NCI-H128 (cell line): ENCODE data around the gene PANK3.
"Not testable (repeated sequence)": the region's sequence is repeated elsewhere in the genome, so short reads cannot be mapped to it uniquely, and the experiment has no call there.

ENCODE experiments used
- DNase-seq: peaks from one replicate; lab custom pipeline; 2025; ENCODE audit not compliant: unreplicated experiment; lab: John Stamatoyannopoulos, UW

Gene PANK3

GRCh38 chr5:168596122-168596521 is 17.0 kb upstream of the PANK3 start:
- not testable (repeated sequence) for DNase-seq

- DNase-seq: no peak
Observed at GRCh38 chr5:168592014-168592368, 12.8 kb upstream of the PANK3 start.

GRCh38 chr5:168591302-168592013 is 12.3 kb upstream of the PANK3 start:
- DNase-seq: no peak

- DNase-seq: no peak
Observed at GRCh38 chr5:168590666-168591065, 11.5 kb upstream of the PANK3 start.

- no peak for DNase-seq
Observed at GRCh38 chr5:168587987-168588386, 8.8 kb upstream of the PANK3 start.

GRCh38 chr5:168585119-168585856 is 6.1 kb upstream of the PANK3 start:
- DNase-seq: no peak

- DNase-seq: no peak
Observed at GRCh38 chr5:168583742-168584482, 4.7 kb upstream of the PANK3 start.

GRCh38 chr5:168580814-168581469 is 1.8 kb upstream of the PANK3 start:
- DNase-seq: not testable (repeated sequence)

- DNase-seq: no peak
Observed at GRCh38 chr5:168580227-168580508, 1.0 kb upstream of the PANK3 start.

- peak; percentile 90 for DNase-seq
Observed at GRCh38 chr5:168579488-168580226, 489 bp upstream of the PANK3 start.

- DNase-seq: no peak
Observed at GRCh38 chr5:168578006-168578405, 1.2 kb downstream of the PANK3 start.

- no peak for DNase-seq
Observed at GRCh38 chr5:168575391-168576372, 3.5 kb downstream of the PANK3 start.

GRCh38 chr5:168574156-168574555 is 5.0 kb downstream of the PANK3 start:
- not testable (repeated sequence) for DNase-seq

GRCh38 chr5:168573663-168574062 is 5.5 kb downstream of the PANK3 start:
- DNase-seq: not testable (repeated sequence)

GRCh38 chr5:168570490-168571328 is 8.5 kb downstream of the PANK3 start:
- no peak for DNase-seq

- DNase-seq: no peak
Observed at GRCh38 chr5:168568738-168569137, 10.4 kb downstream of the PANK3 start.

- DNase-seq: no peak
Observed at GRCh38 chr5:168563959-168564358, 15.2 kb downstream of the PANK3 start.

- no peak for DNase-seq
Observed at GRCh38 chr5:168562279-168562678, 16.9 kb downstream of the PANK3 start.

GRCh38 chr5:168557389-168557788 is 21.8 kb downstream of the PANK3 start:
- no peak for DNase-seq
